Keratinocyte (primary cell): ENCODE results near the gene ACO2. TPM values are rescaled to one million over a fixed set of nuclear protein-coding genes. Genes with fewer than 3 reads are reported as not detected.

Source experiments
- DNase-seq: peaks from one replicate; pipeline ENCODE4 v3.0.0-alpha.2; 2011; ENCODE audit warnings: low read depth, missing footprints, low spot score
- FAIRE-seq: peaks from 2 replicates; lab custom pipeline; 2011; peaks lifted over from hg19 to GRCh38; lab: Jason Lieb, UNC
- H2AFZ ChIP-seq: 2 replicates; pipeline ENCODE4 v1.6.0; 2012; ENCODE audit warnings: low read length, control low read depth, inconsistent platforms; ENCODE audit not compliant: control insufficient read depth
- H3K27ac ChIP-seq: 2 replicates; pipeline ENCODE4 v1.5.1; 2011; ENCODE audit warnings: low read length; ENCODE audit not compliant: control insufficient read depth, insufficient read depth
- H3K27me3 ChIP-seq: 3 replicates; pipeline ENCODE4 v1.6.0; 2011; ENCODE audit warnings: low read length; ENCODE audit not compliant: control insufficient read depth, insufficient read depth; ENCODE audit errors: extremely low read depth
- H3K36me3 ChIP-seq, 2 experiments: 2 replicates in 1 of 2; 3 replicates in 1 of 2; pipeline ENCODE4 v1.5.1; 2011; ENCODE audit warnings: low read length in 2 of 2, mild to moderate bottlenecking in 1 of 2; ENCODE audit not compliant: control insufficient read depth in 2 of 2, insufficient read depth in 2 of 2; ENCODE audit errors: extremely low read depth in 1 of 2
- H3K4me1 ChIP-seq: 3 replicates; pipeline ENCODE4 v1.5.1; 2011; ENCODE audit warnings: low read length; ENCODE audit not compliant: control insufficient read depth, insufficient read depth; ENCODE audit errors: extremely low read depth
- H3K4me2 ChIP-seq: 3 replicates; pipeline ENCODE4 v1.6.0; 2011; ENCODE audit warnings: low read depth, low read length; ENCODE audit not compliant: control insufficient read depth, insufficient read depth; ENCODE audit errors: extremely low read depth
- H3K4me3 ChIP-seq, 3 experiments: fragments of 200-600 bp in 1 of 3; sonication (generic) in 1 of 3; 2 replicates in 2 of 3; 3 replicates in 1 of 3; pipeline ENCODE4 v1.5.1; 2011 to 2016; ENCODE audit warnings: low read length in 3 of 3, mild to moderate bottlenecking in 3 of 3, control low read depth in 2 of 3, inconsistent platforms in 1 of 3, low read depth in 1 of 3, mixed read lengths in 1 of 3, mixed run types in 1 of 3, moderate library complexity in 1 of 3; ENCODE audit not compliant: control insufficient read depth in 2 of 3, insufficient read depth in 2 of 3; ENCODE audit errors: extremely low read depth in 1 of 3
- H3K79me2 ChIP-seq: 2 replicates; pipeline ENCODE4 v1.6.0; 2012; ENCODE audit warnings: low read length; ENCODE audit not compliant: control insufficient read depth, insufficient read depth
- H3K9ac ChIP-seq: 3 replicates; pipeline ENCODE4 v1.6.0; 2011; ENCODE audit warnings: low read length; ENCODE audit not compliant: control insufficient read depth, insufficient read depth; ENCODE audit errors: extremely low read depth
- H3K9me1 ChIP-seq: 3 replicates; pipeline ENCODE4 v1.6.0; 2011; ENCODE audit warnings: low read length; ENCODE audit not compliant: control insufficient read depth, insufficient read depth; ENCODE audit errors: extremely low read depth
- H3K9me3 ChIP-seq: 2 replicates; pipeline ENCODE4 v1.5.1; 2012; ENCODE audit warnings: low read depth, low read length; ENCODE audit not compliant: control insufficient read depth
- H4K20me1 ChIP-seq: 3 replicates; pipeline ENCODE4 v1.6.0; 2011; ENCODE audit warnings: low read length; ENCODE audit not compliant: control insufficient read depth, insufficient read depth; ENCODE audit errors: extremely low read depth
- CTCF ChIP-seq, 3 experiments: IDR thresholded peaks in 1 of 3; conservative IDR thresholded peaks in 1 of 3; optimal IDR thresholded peaks in 1 of 3; 2 replicates in 2 of 3; 3 replicates in 1 of 3; pipeline versions ENCODE3 to v1.5.1; 2011; ENCODE audit warnings: low read length in 3 of 3, mild to moderate bottlenecking in 3 of 3, moderate library complexity in 2 of 3, control low read depth in 1 of 3, inconsistent platforms in 1 of 3; ENCODE audit not compliant: insufficient read depth in 2 of 3; ENCODE audit errors: extremely low read depth in 1 of 3
- EZH2 ChIP-seq: IDR thresholded peaks from one replicate; pipeline ENCODE4 v1.6.1; 2012; ENCODE audit warnings: inconsistent platforms, mild to moderate bottlenecking, low read length, moderate library complexity
- dilution Hi-C: fragments of 300-500 bp; cut with MboI; formaldehyde crosslinking; loops from one replicate; pipeline ENCODE4 v1.7.0; 2020; ENCODE audit warnings: low sequenced_read_pairs; ENCODE audit not compliant: extremely low pct_ligation_motif_present
- polyA plus RNA-seq, 5 experiments: library from polyadenylated mRNA; depleted of rRNA in 3 of 5; stranded (reverse) in 3 of 5; stranded (forward) in 1 of 5; unstranded in 1 of 5; fragments of >200 nt; gene quantifications; 1 replicate in 1 of 5; 2 replicates in 3 of 5; 3 replicates in 1 of 5; pipeline versions ENCODE4 v1.2.1 to v1.2.3, GENCODE V29; 2011 to 2012; ENCODE audit warnings: missing spikeins in 2 of 5, low read depth in 1 of 5, low replicate concordance in 1 of 5

Gene ACO2
- polyA plus RNA-seq, 1 donor (not counting 4 experiments of a cell fraction or from before 2014, with no cell fraction given): 37.2 TPM

- Histone ChIP-seq H3K36me3 (no peaks in the 10 kb centered on the region), H3K9me1 (no peaks in the 10 kb centered on the region), H3K79me2 (no peaks in the 10 kb centered on the region), H4K20me1 (no peaks in the 10 kb centered on the region), H3K4me1 (peaks cover 11% of the 10 kb centered on the region), H3K9ac (no peak overlapping the region), H3K9me3 (no peaks in the 10 kb centered on the region), H3K27me3 (peaks cover 28% of the 10 kb centered on the region), H2AFZ (no peak overlapping the region), H3K27ac (no peak overlapping the region), H3K4me2 (no peak overlapping the region), H3K4me3 (no peak overlapping the region)
- no peak for TF ChIP-seq CTCF (optimal IDR thresholded peaks at IDR 0.05 in 1 of 3, IDR thresholded peaks at IDR 0.05 in 1 of 3, conservative IDR thresholded peaks at IDR 0.05 in 1 of 3; ENCODE audit: extremely low read depth in 1 of 3, insufficient read depth in 2 of 3, low read length in 3 of 3)
- FAIRE-seq (no peak), DNase-seq (no peak)
- dilution Hi-C loops: no loop called here
Measured at GRCh38 chr22:41561788-41562187, 92.9 kb downstream of the ACO2 start.

DNA sequence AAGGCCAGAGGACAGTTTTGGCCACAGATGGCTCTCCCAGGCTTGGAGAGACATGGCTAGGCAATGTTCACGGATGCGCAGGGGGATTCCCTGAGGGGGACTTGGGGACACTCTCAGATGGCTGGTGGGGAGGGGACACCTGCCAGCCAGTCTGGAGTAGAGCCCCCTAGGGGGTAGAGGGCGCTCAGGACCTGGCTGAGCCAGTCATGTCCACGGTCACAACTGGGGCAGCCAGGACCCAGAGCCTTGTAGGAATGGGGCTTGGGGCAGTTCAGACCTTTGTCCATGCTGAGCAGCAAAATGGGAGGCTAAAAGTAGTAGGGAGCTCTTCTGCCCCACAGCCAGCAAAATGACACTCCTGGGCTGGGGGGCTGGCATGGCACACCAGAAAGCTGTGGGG is 93.5 kb downstream of the ACO2 start:
- Histone ChIP-seq H3K9me1 (no peaks in the 10 kb centered on the region), H3K27me3 (peaks cover 28% of the 10 kb centered on the region), H3K9me3 (no peaks in the 10 kb centered on the region), H3K79me2 (no peaks in the 10 kb centered on the region), H3K27ac (no peak overlapping the region), H3K4me3 (no peak overlapping the region), H3K4me1 (peaks cover 11% of the 10 kb centered on the region), H4K20me1 (no peaks in the 10 kb centered on the region), H2AFZ (no peak overlapping the region), H3K36me3 (no peaks in the 10 kb centered on the region), H3K4me2 (no peak overlapping the region), H3K9ac (no peak overlapping the region)
- no peak for DNase-seq
- FAIRE-seq: no peak
- no peak for TF ChIP-seq EZH2
- no peak for TF ChIP-seq CTCF (optimal IDR thresholded peaks at IDR 0.05 in 1 of 3, IDR thresholded peaks at IDR 0.05 in 1 of 3, conservative IDR thresholded peaks at IDR 0.05 in 1 of 3; ENCODE audit: extremely low read depth in 1 of 3, insufficient read depth in 2 of 3, low read length in 3 of 3)
- dilution Hi-C loops: no loop called here
